NCI-H2171 (cell line): ENCODE results near the gene YTHDF1.

Experiments used
- DNase-seq: peaks from one replicate; lab custom pipeline; 2025; lab: John Stamatoyannopoulos, UW

YTHDF1 gene

GRCh38 chr20:63208346-63208909 is 7.5 kb downstream of the YTHDF1 start:
- DNase-seq: no peak

GRCh38 chr20:63206878-63207277 is 9.1 kb downstream of the YTHDF1 start:
- no peak for DNase-seq

DNA sequence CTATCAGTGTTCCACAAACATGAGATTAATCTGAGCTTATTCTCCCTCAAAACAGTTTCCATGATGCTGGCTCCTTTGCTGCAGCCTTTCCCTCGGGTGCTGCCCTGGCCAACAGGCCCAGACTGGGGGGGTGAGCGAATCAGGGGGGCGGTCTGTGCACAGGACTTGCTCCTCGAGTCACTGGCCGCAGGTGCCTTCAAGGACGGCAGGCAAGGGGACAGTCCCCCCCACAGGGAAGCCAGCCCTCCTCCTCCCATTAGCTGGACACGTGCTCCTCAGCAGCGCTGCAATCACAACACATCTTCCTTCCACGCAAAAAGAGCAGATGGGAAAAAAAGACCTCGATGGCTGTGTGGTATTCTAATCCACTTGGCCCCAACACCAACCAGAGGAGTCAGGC is 10.0 kb downstream of the YTHDF1 start:
- no peak for DNase-seq

- DNase-seq: no peak
These were observed 11.6 kb downstream of the YTHDF1 start for GRCh38 chr20:63204362-63204761.

DNA sequence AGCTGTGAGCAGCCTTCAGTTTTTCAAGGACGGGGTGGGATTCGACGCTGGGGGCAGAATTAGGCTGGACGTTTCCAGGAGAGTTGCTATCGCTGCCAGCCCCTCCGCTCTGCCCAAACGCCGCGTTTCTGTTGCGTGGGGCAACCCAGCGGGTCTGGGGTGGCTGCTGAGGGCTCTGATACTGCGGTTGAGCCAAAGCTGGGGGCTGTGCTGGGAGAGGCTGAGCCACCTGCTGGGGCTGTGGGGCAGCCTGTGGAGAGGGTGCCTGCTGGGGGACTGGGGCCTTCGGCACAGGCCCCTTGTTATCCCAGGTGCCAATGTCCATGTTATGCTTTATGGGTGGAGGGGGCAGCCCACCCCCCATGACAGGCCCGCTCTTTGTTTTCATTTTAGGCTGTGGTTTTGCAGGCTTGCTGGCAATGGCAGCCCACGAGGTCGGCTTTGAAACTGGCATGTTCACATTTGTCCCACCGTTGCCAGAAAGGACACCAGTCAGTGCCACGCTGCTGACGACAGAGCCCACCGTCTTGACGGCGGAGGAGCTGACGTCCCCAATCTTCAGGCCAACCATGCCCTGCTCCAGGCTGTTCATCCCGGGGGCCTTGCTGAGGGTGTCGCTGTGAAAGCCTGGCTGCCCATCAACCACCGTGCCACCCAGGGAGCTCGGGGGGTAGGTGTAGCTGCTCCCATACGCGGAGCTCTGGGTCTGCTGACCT is 13.0 kb downstream of the YTHDF1 start:
- no peak for DNase-seq

- DNase-seq: no peak
These were observed 13.9 kb downstream of the YTHDF1 start for GRCh38 chr20:63202021-63202420.

DNA sequence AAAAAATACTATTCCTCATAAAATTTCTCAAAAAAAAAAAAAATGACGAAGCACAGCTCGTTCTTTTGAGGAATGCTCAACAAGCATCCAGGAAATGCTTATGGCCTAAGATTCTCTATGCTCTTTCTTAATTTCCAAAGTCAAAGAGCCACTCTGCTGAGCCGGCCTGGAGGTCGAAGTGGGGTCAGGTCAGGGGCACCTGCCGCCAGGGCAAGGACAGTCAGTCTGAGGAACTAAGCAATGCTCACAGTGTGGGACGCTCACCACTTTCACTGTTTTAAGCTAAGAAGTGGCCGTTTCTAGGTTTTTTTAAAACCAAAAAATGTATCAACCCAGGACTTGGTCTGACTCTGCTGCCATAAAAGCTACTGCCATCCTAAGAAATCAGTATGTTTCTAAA is 17.3 kb downstream of the YTHDF1 start:
- DNase-seq: no peak

DNA sequence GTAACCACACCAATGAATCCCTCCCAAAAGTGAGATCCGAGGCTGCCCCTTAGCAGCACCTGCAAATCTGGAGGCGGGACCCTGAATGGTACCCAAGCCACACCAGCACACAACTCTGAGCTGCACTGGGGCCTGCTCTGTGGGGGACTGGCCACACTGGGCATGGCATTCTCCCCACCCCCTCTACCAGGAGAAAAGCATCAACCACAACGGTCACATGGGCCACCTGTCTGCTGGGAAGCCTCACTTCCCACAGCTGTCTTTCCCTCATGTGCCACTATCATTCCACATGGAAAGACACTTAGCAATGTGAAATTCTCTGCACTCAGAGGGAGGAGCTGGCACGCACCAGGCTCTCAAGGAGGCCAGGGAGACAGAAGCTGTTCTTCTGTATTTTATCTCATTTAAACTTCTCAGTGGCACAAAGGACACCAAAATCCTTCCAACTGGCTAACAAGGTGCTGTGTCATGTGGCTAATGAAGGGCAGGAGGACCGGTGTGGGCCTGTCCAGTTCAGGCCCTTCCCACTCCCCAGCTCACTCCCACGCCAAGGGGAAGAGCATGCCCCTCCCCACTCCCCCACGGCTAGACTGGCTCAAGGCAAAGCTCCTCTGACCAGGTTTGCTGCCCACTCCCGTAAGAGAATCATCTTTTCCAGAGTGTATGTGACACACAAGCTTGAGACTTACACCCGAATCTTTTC is 19.0 kb downstream of the YTHDF1 start:
- DNase-seq: no peak

DNA sequence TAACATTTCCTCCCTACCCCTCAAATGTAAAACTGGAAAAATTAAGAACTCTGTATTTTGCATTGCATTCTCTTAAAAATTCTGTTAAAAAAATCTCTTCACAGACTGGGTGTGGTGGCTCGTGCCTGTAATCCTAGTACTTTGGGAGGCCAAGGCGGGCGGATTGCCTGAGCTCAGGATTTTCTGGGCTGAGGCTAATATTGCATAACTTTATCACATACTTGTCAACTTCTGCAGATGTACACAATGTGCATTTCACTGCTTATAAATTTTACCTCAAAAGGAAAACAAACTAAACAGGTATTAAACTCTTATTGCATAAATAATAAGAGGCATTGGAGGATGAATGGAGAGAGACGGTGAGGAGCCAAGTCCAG is 21.1 kb downstream of the YTHDF1 start:
- DNase-seq: no peak

DNA sequence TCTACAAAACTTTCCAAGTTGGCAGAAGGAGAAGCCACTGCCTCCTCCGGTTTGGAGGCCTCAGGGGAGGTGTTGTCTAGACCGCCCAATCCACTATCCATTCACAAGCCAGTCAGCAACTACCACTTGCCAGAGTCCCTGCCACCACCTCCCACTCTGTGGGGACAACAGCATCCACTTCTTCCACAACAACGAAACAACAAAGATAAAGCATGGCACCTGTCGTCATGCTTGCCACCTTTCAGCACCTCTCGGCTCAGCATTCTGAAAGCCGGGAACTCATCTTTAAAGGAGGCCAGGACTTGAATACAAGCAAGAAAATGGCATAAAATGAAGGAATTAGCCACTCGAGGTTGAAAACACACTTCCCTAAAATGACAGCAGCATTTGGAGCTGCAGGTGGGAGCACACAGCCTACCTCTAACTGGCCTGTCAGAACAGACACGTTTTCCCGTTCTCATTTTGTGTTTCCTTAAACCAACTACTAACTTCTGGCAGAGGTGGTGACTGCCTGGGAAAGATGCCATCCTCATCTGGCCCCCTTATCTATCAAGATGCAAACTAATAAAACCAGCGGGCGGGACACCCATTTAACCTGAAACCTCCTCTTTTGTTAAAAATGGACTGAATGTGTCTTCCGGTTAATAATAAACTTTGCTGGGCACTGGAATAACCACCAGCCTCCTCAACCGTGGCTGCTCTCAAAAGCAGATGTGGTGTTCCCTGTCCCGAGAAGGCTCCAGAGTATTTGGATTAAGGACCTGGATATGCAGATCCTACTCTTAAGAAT is 21.7 kb downstream of the YTHDF1 start:
- no peak for DNase-seq

DNA sequence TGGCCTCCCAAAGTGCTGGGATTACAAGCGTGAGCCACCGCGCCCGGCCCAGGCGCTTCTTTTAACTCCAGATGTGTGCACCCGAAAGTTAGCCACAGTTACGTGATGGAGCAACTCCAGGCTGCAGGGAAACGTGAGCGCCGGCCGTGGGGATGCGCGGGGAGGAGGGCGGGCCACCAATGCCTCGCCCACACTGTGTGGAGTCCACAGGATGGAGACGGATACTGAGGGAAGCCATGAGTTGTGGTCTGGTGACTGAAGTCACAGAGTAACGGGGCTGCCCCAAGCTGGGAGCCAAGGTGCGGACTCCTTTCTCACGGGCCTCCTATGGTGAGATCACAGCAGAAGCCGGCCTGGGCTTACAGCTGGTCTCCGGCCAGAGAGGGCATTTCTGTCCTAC is 23.2 kb downstream of the YTHDF1 start:
- no peak for DNase-seq

DNA sequence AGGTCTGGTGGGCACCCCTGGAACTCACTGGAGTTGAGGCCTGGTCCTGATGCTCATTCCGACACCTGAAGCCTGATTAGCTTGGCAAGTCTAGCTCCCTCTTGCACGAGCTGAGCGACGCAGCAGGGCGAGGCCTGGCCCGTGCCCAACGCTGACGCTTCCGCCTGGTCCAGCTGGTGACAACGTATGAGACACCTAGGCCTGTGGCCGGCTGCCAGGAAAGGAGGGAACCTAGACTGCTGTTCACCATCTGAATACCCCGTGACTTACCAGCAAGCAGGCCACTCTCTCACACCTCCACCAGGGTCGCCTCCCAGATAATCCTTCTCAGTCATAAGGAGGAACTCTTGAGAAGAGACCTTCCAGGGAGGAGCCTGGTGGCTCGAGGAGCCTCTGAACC is 24.5 kb downstream of the YTHDF1 start:
- DNase-seq: peak; percentile 98

GRCh38 chr20:63190828-63191227 is 25.1 kb downstream of the YTHDF1 start:
- DNase-seq: no peak

GRCh38 chr20:63189846-63190559 is 25.9 kb downstream of the YTHDF1 start:
- no peak for DNase-seq

DNA sequence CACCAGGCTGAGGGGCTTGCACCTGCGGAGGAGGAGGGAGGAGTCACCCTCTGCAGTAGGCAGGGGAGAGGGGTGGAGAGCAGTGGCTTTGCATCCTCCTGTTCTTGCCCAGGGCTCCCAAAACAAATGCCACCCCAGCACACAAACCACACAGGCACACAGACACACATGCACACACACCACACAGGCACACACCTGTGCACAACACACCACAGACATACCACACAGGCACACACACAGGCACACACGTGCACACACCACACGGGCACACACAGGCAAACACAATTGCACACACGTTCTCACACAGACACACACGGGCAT is 26.6 kb downstream of the YTHDF1 start:
- no peak for DNase-seq

GRCh38 chr20:63188641-63189321 is 27.1 kb downstream of the YTHDF1 start:
- no peak for DNase-seq

DNA sequence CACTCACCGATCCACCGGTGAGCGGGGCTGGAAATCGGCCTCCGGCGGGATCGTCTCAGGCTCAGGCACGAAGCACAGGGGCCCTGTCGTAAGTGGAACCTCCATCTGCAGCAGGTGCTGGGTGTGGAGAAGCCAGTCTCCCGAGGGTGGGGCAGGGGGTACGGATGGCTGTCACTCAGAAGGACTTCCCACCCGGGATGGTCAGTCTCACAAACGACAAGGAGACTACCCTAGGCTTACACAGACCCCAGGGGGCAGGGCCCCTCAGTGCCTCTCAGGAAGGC is 27.8 kb downstream of the YTHDF1 start:
- no peak for DNase-seq

DNA sequence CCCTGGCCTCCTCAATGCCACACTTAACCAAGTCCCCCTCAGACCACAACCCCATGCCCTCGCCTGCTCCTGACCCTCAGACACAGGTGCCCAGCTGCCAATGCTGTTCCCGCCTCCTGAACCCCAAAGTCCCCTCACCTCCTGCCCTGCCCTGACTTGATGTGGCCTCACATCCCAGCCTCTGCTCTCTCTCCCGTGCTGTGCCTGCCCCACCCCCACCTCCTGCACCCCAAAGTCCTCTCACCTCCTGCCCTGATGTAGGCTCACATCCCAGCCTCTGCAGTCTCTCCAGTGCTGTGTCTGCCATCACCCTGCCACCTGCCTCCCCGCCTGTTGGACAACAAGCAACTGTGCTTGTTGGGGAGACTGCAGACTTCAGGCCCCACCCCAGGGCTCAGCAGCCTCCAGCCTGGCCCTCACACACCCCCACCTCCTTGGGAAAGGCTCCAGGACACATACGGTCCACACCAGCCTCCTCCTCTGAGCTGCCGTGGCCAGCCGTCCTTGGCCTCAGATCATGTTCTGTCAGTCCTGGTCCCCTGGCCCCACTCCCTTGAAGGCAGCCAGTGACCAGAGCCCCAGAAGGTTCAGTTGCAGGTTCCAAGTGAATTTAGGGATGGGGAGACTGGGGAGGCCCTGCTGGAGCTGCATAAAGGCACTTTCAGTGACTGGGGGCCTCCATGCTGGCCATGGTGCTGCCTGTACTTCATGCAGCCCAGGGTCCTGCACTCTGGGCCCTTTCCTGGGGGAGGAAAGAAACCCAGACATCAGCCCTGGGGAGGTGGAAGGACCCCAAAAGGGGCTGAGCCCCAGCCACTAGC is 28.4 kb downstream of the YTHDF1 start:
- DNase-seq: no peak

GRCh38 chr20:63186528-63187316 is 29.2 kb downstream of the YTHDF1 start:
- no peak for DNase-seq

- DNase-seq: no peak
These were observed 29.8 kb downstream of the YTHDF1 start for GRCh38 chr20:63186084-63186483.
